AG04449 (cell line): ENCODE results near the gene RNASE13.

Source experiments
- CTCF ChIA-PET: fragments of 350-600 bp; formaldehyde crosslinking; extraction: SDS; loops from one replicate; lab custom pipeline; 2021; ENCODE audit warnings: antibody characterized with exemption; lab: Yijun Ruan, JAX
- POLR2A ChIA-PET: fragments of 400-600, 350-600 bp; formaldehyde crosslinking; extraction: SDS; loops from one replicate; lab custom pipeline; 2020; ENCODE audit warnings: antibody characterized with exemption, inconsistent platforms; lab: Yijun Ruan, JAX
- DNase-seq: peaks from one replicate; pipeline ENCODE4 v3.0.0-alpha.2; 2010; ENCODE audit warnings: low read depth, low spot score
- H3K4me3 ChIP-seq: 2 replicates; pipeline ENCODE4 v1.5.1; 2011; ENCODE audit warnings: low read depth, mild to moderate bottlenecking, control low read depth, low read length
- CTCF ChIP-seq: IDR thresholded peaks from one replicate; pipeline ENCODE4 v1.5.1; 2011; ENCODE audit warnings: mild to moderate bottlenecking, moderate library complexity, low read length, control low read depth, inconsistent platforms; ENCODE audit not compliant: insufficient read depth; ENCODE audit errors: missing control alignments

RNASE13 gene

GRCh38 chr14:21055432-21056117 lies 21.0 kb upstream of the RNASE13 start:
- no peak for TF ChIP-seq CTCF
- no peak for DNase-seq
- ChIA-PET CTCF (interaction anchor here (0.9 to 4.7 kb wide), 6 partner anchors 14 to 52 kb away, joined by 3 to 23 read pairs (median 11); partner anchors contain the start of gene RNASE7), POLR2A (no interaction called here)
- H3K4me3 ChIP-seq, result no peak overlapping the region

DNA sequence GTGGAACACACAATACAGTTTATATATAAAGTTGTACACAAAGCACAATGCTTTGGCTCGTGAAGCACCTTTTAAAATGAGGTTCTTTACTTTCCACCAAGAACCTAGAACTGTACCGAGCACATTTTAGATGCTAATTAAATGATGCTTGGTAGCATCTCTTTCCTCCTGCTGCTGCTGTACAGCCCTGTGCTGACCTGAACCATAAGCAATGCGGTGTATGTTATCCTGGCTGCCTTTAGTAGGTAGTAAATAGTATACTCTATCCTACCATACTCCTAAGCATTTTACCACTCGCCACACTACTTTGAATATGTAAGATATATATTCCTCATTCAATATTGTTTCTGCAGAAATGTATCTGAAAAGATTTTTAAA lies 20.1 kb upstream of the RNASE13 start:
- no peak for DNase-seq
- no peak overlapping the region for H3K4me3 ChIP-seq
- POLR2A ChIA-PET, result no interaction called here
- no peak for TF ChIP-seq CTCF
- CTCF ChIA-PET, result interaction anchor here (1.3 kb wide), 1 partner anchor 7 kb away, joined by 3 read pairs; no protein-coding TSS in a partner anchor

GRCh38 chr14:21054123-21054767 lies 19.6 kb upstream of the RNASE13 start:
- DNase-seq, result no peak
- ChIA-PET POLR2A (no interaction called here), CTCF (interaction anchor here (0.6 to 1.3 kb wide), 3 partner anchors 8 to 50 kb away, joined by 3 to 4 read pairs (median 3); no protein-coding TSS in a partner anchor)
- TF ChIP-seq CTCF, result no peak
- no peak overlapping the region for H3K4me3 ChIP-seq

GRCh38 chr14:21053184-21054122 lies 18.8 kb upstream of the RNASE13 start:
- ChIA-PET POLR2A (no interaction called here), CTCF (interaction anchor here (0.6 to 1.4 kb wide), 5 partner anchors 9 to 51 kb away, joined by 3 to 5 read pairs (median 3); no protein-coding TSS in a partner anchor)
- no peak for DNase-seq
- no peak for TF ChIP-seq CTCF
- H3K4me3 ChIP-seq, result no peak overlapping the region

GRCh38 chr14:21050597-21050996 lies 16.0 kb upstream of the RNASE13 start:
- CTCF ChIA-PET, result interaction anchor here (0.8 to 3.2 kb wide), 7 partner anchors 11 to 79 kb away, joined by 3 to 12 read pairs (median 4); no protein-coding TSS in a partner anchor
- POLR2A ChIA-PET, result no interaction called here
- no peak overlapping the region for H3K4me3 ChIP-seq
- no peak for DNase-seq
- no peak for TF ChIP-seq CTCF
